Measurements from ENCODE around the gene KRT7.
A peak's percentile ranks its signal among the peaks of the same experiment; 100 is the strongest.
"Not testable (repeated sequence)": the region's sequence is repeated elsewhere in the genome, so short reads cannot be mapped to it uniquely, and the experiment has no call there.

Gene KRT7

GRCh38 chr12:52243856-52244614, 11.0 kb downstream of the KRT7 start:
- DNase-seq (ENCODE audit: low spot score): peak; percentile 46

GRCh38 chr12:52244615-52244994, 11.6 kb downstream of the KRT7 start:
- DNase-seq (ENCODE audit: low spot score): no peak

GRCh38 chr12:52245259-52245961, 12.4 kb downstream of the KRT7 start:
- DNase-seq (ENCODE audit: low spot score): no peak

- no peak for DNase-seq (ENCODE audit: low spot score)
Measured at GRCh38 chr12:52245962-52246569, 13.0 kb downstream of the KRT7 start.

- no peak for DNase-seq (ENCODE audit: low spot score)
Measured at GRCh38 chr12:52246720-52247621, 13.9 kb downstream of the KRT7 start.

- no peak for DNase-seq (ENCODE audit: low spot score)
Measured at GRCh38 chr12:52247622-52248540, 14.8 kb downstream of the KRT7 start.

- DNase-seq (ENCODE audit: low spot score): no peak
Measured at GRCh38 chr12:52248541-52249461, 15.8 kb downstream of the KRT7 start.

- DNase-seq (ENCODE audit: low spot score): no peak
Measured at GRCh38 chr12:52249511-52250047, 16.5 kb downstream of the KRT7 start.

GRCh38 chr12:52250048-52250990, 17.3 kb downstream of the KRT7 start:
- no peak for DNase-seq (ENCODE audit: low spot score)

GRCh38 chr12:52251367-52252051, 18.5 kb downstream of the KRT7 start:
- no peak for DNase-seq (ENCODE audit: low spot score)

- not testable (repeated sequence) for DNase-seq (ENCODE audit: low spot score)
Measured at GRCh38 chr12:52252175-52252615, 19.2 kb downstream of the KRT7 start.

GRCh38 chr12:52252728-52253343, 19.8 kb downstream of the KRT7 start:
- DNase-seq (ENCODE audit: low spot score): no peak

- DNase-seq (ENCODE audit: low spot score): no peak
Measured at GRCh38 chr12:52253391-52254179, 20.5 kb downstream of the KRT7 start.

GRCh38 chr12:52254180-52254964, 21.3 kb downstream of the KRT7 start:
- no peak for DNase-seq (ENCODE audit: low spot score)

- no peak for DNase-seq (ENCODE audit: low spot score)
Measured at GRCh38 chr12:52254965-52255751, 22.1 kb downstream of the KRT7 start.
